Mesothelial cell of epicardium (in vitro differentiated cells): ENCODE measurements around the gene SLC25A23. TPM values are rescaled to one million over a fixed set of nuclear protein-coding genes. Genes with fewer than 3 reads are reported as not detected.
"Not testable (repeated sequence)": the region's sequence is repeated elsewhere in the genome, so short reads cannot be mapped to it uniquely, and the experiment has no call there.

Experiments used
- DNase-seq, 2 experiments: peaks; one replicate each; pipeline ENCODE4 v3.0.0; 2021; ENCODE audit warnings: low spot score in 2 of 2; ENCODE audit not compliant: unreplicated experiment in 2 of 2
- H3K27ac Mint-ChIP-seq: 2 replicates; pipeline ENCODE4 v1.8.0; 2021; ENCODE audit warnings: mixed read lengths
- H3K27me3 Mint-ChIP-seq: 2 replicates; pipeline ENCODE4 v1.8.0; 2021; ENCODE audit warnings: low read depth, mixed read lengths
- H3K36me3 Mint-ChIP-seq: 2 replicates; pipeline ENCODE4 v1.8.0; 2021; ENCODE audit warnings: mixed read lengths
- H3K4me1 Mint-ChIP-seq: 2 replicates; pipeline ENCODE4 v1.8.0; 2021; ENCODE audit warnings: mixed read lengths
- H3K4me3 Mint-ChIP-seq: 2 replicates; pipeline ENCODE4 v1.8.0; 2021; ENCODE audit warnings: mild to moderate bottlenecking, moderate library complexity, mixed read lengths
- H3K9me3 Mint-ChIP-seq: 2 replicates; pipeline ENCODE4 v1.8.0; 2021; ENCODE audit warnings: mixed read lengths
- CTCF ChIP-seq: fragments of 200-600 bp; sonication (generic); IDR thresholded peaks from one replicate; pipeline ENCODE4 v1.5.0; 2021; ENCODE audit warnings: antibody characterized with exemption; ENCODE audit not compliant: unreplicated experiment
- total RNA-seq: library from RNA; stranded (reverse); gene quantifications from 3 replicates; pipeline ENCODE4 v1.2.1, GENCODE V29; 2021

Gene SLC25A23
- total RNA-seq, 1 donor from 2014 or later: 67.5 TPM

DNA sequence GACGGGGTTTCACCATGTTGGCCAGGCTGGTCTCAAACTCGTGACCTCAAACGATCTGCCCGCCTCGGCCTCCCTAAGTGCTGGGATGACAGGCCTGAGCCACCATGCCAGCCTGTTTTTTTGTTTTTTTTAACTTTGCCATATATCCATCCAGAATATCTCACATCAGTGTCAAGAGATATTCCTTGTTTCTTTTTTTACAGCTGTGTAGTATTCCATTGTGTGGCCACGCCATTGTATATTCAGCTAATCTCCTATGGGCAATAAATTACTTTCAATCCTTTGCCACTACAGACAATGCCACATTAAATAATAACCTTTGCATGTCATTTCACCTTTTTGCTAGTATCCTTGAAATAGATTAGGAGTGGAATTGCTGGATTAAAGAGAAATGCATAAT, 50.2 kb downstream of the SLC25A23 start:
- Mint-ChIP-seq H3K27me3 (no peaks in the 10 kb centered on the region), H3K9me3 (no peaks in the 10 kb centered on the region), H3K4me3 (no peak overlapping the region), H3K27ac (no peak overlapping the region), H3K36me3 (peaks cover 7% of the 10 kb centered on the region), H3K4me1 (peaks cover 8% of the 10 kb centered on the region)
- no peak for TF ChIP-seq CTCF
- DNase-seq: no peak

GRCh38 chr19:6406401-6406800, 53.2 kb downstream of the SLC25A23 start:
- no peak overlapping the region for H3K4me3 Mint-ChIP-seq
- no peaks in the 10 kb centered on the region for H3K27me3 Mint-ChIP-seq
- H3K36me3 Mint-ChIP-seq: no peaks in the 10 kb centered on the region
- H3K4me1 Mint-ChIP-seq: no peaks in the 10 kb centered on the region
- DNase-seq: no peak
- no peak for TF ChIP-seq CTCF
- H3K9me3 Mint-ChIP-seq: no peaks in the 10 kb centered on the region
- H3K27ac Mint-ChIP-seq: no peak overlapping the region

DNA sequence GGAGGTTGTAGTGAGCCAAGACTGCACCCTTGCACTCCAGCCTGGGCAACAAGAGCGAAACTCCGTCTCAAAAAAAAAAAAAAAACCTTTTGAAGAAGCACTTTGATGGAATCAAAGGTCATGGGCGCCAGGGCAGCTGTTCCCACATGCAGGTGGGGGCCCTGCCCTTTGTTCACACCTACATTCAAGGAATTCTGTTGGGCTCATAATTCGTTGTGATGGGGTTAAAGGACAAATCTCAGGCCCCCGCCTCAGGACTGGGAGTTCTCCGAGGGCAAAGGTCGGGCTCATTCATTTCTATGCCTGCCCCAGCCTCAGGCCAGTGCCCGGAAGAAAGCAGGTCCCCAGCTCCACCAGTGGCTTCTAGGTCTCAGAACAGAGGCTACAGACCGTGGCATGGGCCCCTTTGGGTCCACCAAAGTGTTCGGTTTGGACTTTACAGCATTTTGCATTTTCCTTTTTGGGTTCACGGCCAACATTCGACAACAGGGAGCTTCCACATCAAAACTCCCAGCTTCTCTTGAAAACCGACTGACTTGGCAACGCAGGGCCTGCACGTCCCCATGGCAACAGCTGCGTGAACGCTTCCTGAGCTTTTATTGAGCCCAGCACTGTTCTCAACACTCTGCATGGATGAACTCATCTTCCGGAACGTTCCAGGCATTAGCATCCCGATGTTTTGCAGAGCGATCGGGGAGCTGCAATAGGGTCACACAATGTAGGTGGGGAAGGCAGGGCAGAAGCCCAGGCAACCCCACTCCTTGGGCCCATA, 56.6 kb downstream of the SLC25A23 start:
- Mint-ChIP-seq H3K9me3 (no peaks in the 10 kb centered on the region), H3K4me3 (no peak overlapping the region), H3K36me3 (no peaks in the 10 kb centered on the region), H3K27ac (no peak overlapping the region), H3K4me1 (no peaks in the 10 kb centered on the region), H3K27me3 (no peaks in the 10 kb centered on the region)
- DNase-seq: no peak
- no peak for TF ChIP-seq CTCF

DNA sequence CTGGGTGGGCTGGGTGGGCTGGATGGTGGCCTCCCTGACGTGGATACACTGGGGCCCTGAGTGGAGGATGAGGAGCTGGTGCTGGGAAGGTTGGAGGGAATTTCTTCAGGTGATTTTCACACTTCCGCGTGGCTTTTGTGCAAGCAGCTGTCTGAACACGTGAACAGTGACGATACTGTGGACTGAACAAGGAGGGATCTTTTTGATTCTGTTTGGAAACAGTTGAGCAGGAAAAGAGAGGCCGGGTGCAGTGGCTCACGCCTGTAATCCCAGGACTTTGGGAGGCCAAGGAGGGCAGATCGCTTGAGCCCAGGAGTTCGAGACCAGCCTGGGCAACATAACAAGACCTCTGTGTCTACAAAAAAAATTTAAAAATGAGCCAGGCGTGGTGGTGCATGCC, 57.5 kb downstream of the SLC25A23 start:
- no peak overlapping the region for H3K4me3 Mint-ChIP-seq
- DNase-seq: no peak
- no peak overlapping the region for H3K27ac Mint-ChIP-seq
- H3K4me1 Mint-ChIP-seq: no peaks in the 10 kb centered on the region
- H3K27me3 Mint-ChIP-seq: no peaks in the 10 kb centered on the region
- no peaks in the 10 kb centered on the region for H3K9me3 Mint-ChIP-seq
- no peak for TF ChIP-seq CTCF
- H3K36me3 Mint-ChIP-seq: no peaks in the 10 kb centered on the region

GRCh38 chr19:6400062-6400944, 59.3 kb downstream of the SLC25A23 start:
- H3K27me3 Mint-ChIP-seq, DNase-seq, H3K4me1 Mint-ChIP-seq, H3K4me3 Mint-ChIP-seq, H3K36me3 Mint-ChIP-seq, H3K9me3 Mint-ChIP-seq, H3K27ac Mint-ChIP-seq: not testable (repeated sequence)

DNA sequence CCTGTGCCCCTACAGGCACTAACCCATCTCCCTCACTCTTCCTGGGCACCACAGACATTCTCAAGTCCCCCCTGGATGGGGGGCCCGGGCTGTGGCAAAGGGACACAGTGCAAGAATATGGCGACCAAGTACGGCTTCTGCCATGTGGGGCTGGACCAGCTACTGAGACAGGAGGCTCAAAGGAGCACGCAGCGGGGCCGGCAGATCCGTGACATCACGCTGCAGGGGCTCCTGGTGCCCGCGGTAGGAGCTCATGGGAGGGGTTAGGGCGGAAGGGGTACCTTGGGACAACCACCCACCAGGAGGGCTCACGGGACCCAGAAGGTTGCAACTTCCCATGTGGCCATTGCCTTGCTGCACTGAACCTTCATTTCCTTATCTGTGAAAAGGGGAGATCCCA, 63.3 kb downstream of the SLC25A23 start:
- Mint-ChIP-seq H3K36me3 (no peaks in the 10 kb centered on the region), H3K9me3 (no peaks in the 10 kb centered on the region), H3K27me3 (no peaks in the 10 kb centered on the region), H3K4me3 (no peak overlapping the region), H3K27ac (no peak overlapping the region), H3K4me1 (peaks cover 22% of the 10 kb centered on the region)
- TF ChIP-seq CTCF: no peak
- no peak for DNase-seq
